Right atrium auricular region (tissue), 2 donors: ENCODE measurements around the gene METTL6. TPM values are rescaled to one million over a fixed set of nuclear protein-coding genes. Genes with fewer than 3 reads are reported as not detected.
"Not testable (repeated sequence)": the region's sequence is repeated elsewhere in the genome, so short reads cannot be mapped to it uniquely, and the experiment has no call there.

Source experiments
- DNase-seq: peaks from one replicate; pipeline ENCODE4 v3.0.0-alpha.2; 2019; ENCODE audit warnings: low spot score
- H3K27ac ChIP-seq, 2 donors: fragments of 200-600 bp; sonication (generic); 1 replicate in 1 of 2; 2 replicates in 1 of 2; pipeline ENCODE4 v1.5.1; 2016 to 2019
- H3K27me3 ChIP-seq, 2 donors: fragments of 200-600 bp; sonication (generic); one replicate each; pipeline versions ENCODE4 v1.5.1 to v1.6.0; 2017 to 2019
- H3K36me3 ChIP-seq: fragments of 200-600 bp; sonication (generic); one replicate; pipeline ENCODE4 v1.5.1; 2016
- H3K4me1 ChIP-seq, 2 donors: fragments of 200-600 bp; sonication (generic); one replicate each; pipeline versions ENCODE4 v1.5.1 to v1.6.0; 2017 to 2019
- H3K4me3 ChIP-seq, 2 donors: fragments of 200-600 bp; sonication (generic); 1 replicate in 1 of 2; 2 replicates in 1 of 2; pipeline ENCODE4 v1.5.1; 2017 to 2019; ENCODE audit warnings: mild to moderate bottlenecking in 1 of 2, moderate library complexity in 1 of 2
- H3K9me3 ChIP-seq, 2 donors: fragments of 200-600 bp; sonication (generic); one replicate each; pipeline ENCODE4 v1.5.1; 2019
- CTCF ChIP-seq, 2 donors: fragments of 200-600 bp; sonication (generic); IDR thresholded peaks; one replicate each; pipeline ENCODE4 v1.5.1; 2019; ENCODE audit warnings: antibody characterized with exemption in 2 of 2
- total RNA-seq, 2 donors: library from RNA; depleted of rRNA; stranded (reverse); fragments of >200 nt; gene quantifications; one replicate each; pipeline ENCODE4 v1.1.0, GENCODE V29; 2016

Gene METTL6
- total RNA-seq, 2 donors from 2014 or later = 6.3 to 7.8 TPM

- H3K4me1 ChIP-seq = peaks cover 0 to 29% of the 10 kb centered on the region in 2 donors
- peaks cover 18% of the 10 kb centered on the region for H3K36me3 ChIP-seq
- peak overlapping the region; percentile 87 to 96 for H3K4me3 ChIP-seq
- no peaks in the 10 kb centered on the region for H3K9me3 ChIP-seq
- no peaks in the 10 kb centered on the region for H3K27me3 ChIP-seq
- TF ChIP-seq CTCF (IDR thresholded peaks at IDR 0.05) = no peak
- DNase-seq = no peak
- peak overlapping the region in 1 of 2 donors; percentile 83 for H3K27ac ChIP-seq
Measured at GRCh38 chr3:15428539-15428938, 1.2 kb upstream of the METTL6 start.

GRCh38 chr3:15427981-15428380 lies 637 bp upstream of the METTL6 start:
- peak overlapping the region; percentile 87 to 96 for H3K4me3 ChIP-seq
- H3K36me3 ChIP-seq = peaks cover 23% of the 10 kb centered on the region
- peaks cover 0 to 29% of the 10 kb centered on the region in 2 donors for H3K4me1 ChIP-seq
- TF ChIP-seq CTCF (IDR thresholded peaks at IDR 0.05) = no peak
- H3K9me3 ChIP-seq = no peaks in the 10 kb centered on the region
- H3K27me3 ChIP-seq = no peaks in the 10 kb centered on the region
- H3K27ac ChIP-seq = peak overlapping the region; percentile 82 to 83
- DNase-seq = no peak

GRCh38 chr3:15426579-15427118 lies 695 bp downstream of the METTL6 start:
- H3K27ac ChIP-seq = peak overlapping the region; percentile 82 to 83
- no peak for TF ChIP-seq CTCF (IDR thresholded peaks at IDR 0.05)
- H3K36me3 ChIP-seq = peaks cover 34% of the 10 kb centered on the region
- H3K4me1 ChIP-seq = peaks cover 0 to 29% of the 10 kb centered on the region in 2 donors
- peak overlapping the region; percentile 87 to 96 for H3K4me3 ChIP-seq
- H3K27me3 ChIP-seq = no peaks in the 10 kb centered on the region
- DNase-seq = no peak
- H3K9me3 ChIP-seq = no peaks in the 10 kb centered on the region

- Histone ChIP-seq H3K4me3 (no peak overlapping the region), H3K27ac (no peak overlapping the region), H3K27me3 (no peaks in the 10 kb centered on the region), H3K9me3 (no peaks in the 10 kb centered on the region), H3K36me3 (peaks cover 27% of the 10 kb centered on the region), H3K4me1 (peaks cover 0 to 4% of the 10 kb centered on the region in 2 donors)
- TF ChIP-seq CTCF (IDR thresholded peaks at IDR 0.05) = no peak
- no peak for DNase-seq
Measured at GRCh38 chr3:15420871-15421270, 6.5 kb downstream of the METTL6 start.

- H3K27ac ChIP-seq, H3K9me3 ChIP-seq, H3K4me3 ChIP-seq, H3K4me1 ChIP-seq, DNase-seq, H3K27me3 ChIP-seq: not testable (repeated sequence)
- H3K36me3 ChIP-seq = peaks cover 34% of the 10 kb centered on the region
Measured at GRCh38 chr3:15410966-15411365, 16.4 kb downstream of the METTL6 start.

- Histone ChIP-seq H3K4me1 (no peaks in the 10 kb centered on the region), H3K4me3 (no peak overlapping the region), H3K9me3 (no peaks in the 10 kb centered on the region), H3K27ac (no peak overlapping the region), H3K27me3 (no peaks in the 10 kb centered on the region), H3K36me3 (peaks cover 25% of the 10 kb centered on the region)
- DNase-seq = no peak
- no peak for TF ChIP-seq CTCF (IDR thresholded peaks at IDR 0.05)
Measured at GRCh38 chr3:15409774-15410173, 17.6 kb downstream of the METTL6 start.
